ENCODE results near the gene KRTAP5-5. TPM values are rescaled to one million over a fixed set of nuclear protein-coding genes. Genes with fewer than 3 reads are reported as not detected.

KRTAP5-5 gene
- polyA plus RNA-seq, 1 donor (not counting 4 experiments of a cell fraction or from before 2014, with no cell fraction given): not detected

DNA sequence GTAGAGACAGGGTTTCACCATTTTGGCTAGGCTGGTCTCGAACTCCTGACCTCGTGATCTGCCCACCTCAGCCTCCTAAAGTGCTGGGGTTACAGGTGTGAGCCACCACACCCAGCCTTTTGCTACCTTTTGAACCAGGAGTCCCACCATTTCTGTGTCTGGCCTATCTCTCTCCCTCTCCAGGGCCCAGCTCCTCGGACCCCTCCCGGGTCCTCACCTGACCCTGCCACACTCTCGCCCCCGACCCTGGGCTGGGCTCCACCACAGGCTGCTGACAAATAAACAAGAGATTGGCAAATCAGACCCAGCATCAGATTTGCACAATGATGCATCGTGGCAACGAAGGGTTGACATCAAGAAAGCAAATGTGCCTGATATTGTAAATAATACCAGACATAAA, 8.8 kb downstream of the KRTAP5-5 start:
- no peak for FAIRE-seq
- H3K36me3 ChIP-seq (ENCODE audit: control insufficient read depth in 2 of 2, extremely low read depth in 1 of 2, insufficient read depth in 2 of 2, low read length in 2 of 2): no peaks in the 10 kb centered on the region
- no peaks in the 10 kb centered on the region for H3K4me1 ChIP-seq (ENCODE audit: control insufficient read depth, extremely low read depth, insufficient read depth, low read length)
- H3K4me2 ChIP-seq (ENCODE audit: control insufficient read depth, extremely low read depth, insufficient read depth, low read depth, low read length): no peak overlapping the region
- peaks cover 28% of the 10 kb centered on the region for H3K27me3 ChIP-seq (ENCODE audit: control insufficient read depth, extremely low read depth, insufficient read depth, low read length)
- no peak overlapping the region for H2AFZ ChIP-seq (ENCODE audit: control insufficient read depth, low read length)
- no peaks in the 10 kb centered on the region for H3K9me1 ChIP-seq (ENCODE audit: control insufficient read depth, extremely low read depth, insufficient read depth, low read length)
- H3K4me3 ChIP-seq (ENCODE audit: control insufficient read depth in 2 of 3, extremely low read depth in 1 of 3, insufficient read depth in 2 of 3, low read depth in 1 of 3, low read length in 3 of 3): no peak overlapping the region
- no peak for DNase-seq (ENCODE audit: low read depth, low spot score)
- dilution Hi-C loops (cut with MboI; ENCODE audit: extremely low pct_ligation_motif_present, low sequenced_read_pairs): loop anchor here (10.0 kb wide), 1 partner anchor 104 kb away; no protein-coding TSS in a partner anchor
- no peak overlapping the region for H3K9ac ChIP-seq (ENCODE audit: control insufficient read depth, extremely low read depth, insufficient read depth, low read length)
- peaks cover 4% of the 10 kb centered on the region for H4K20me1 ChIP-seq (ENCODE audit: control insufficient read depth, extremely low read depth, insufficient read depth, low read length)
- no peaks in the 10 kb centered on the region for H3K79me2 ChIP-seq (ENCODE audit: control insufficient read depth, insufficient read depth, low read length)
- TF ChIP-seq EZH2 (IDR thresholded peaks at IDR 0.05; ENCODE audit: low read length): no peak
- TF ChIP-seq, protein P1, sequence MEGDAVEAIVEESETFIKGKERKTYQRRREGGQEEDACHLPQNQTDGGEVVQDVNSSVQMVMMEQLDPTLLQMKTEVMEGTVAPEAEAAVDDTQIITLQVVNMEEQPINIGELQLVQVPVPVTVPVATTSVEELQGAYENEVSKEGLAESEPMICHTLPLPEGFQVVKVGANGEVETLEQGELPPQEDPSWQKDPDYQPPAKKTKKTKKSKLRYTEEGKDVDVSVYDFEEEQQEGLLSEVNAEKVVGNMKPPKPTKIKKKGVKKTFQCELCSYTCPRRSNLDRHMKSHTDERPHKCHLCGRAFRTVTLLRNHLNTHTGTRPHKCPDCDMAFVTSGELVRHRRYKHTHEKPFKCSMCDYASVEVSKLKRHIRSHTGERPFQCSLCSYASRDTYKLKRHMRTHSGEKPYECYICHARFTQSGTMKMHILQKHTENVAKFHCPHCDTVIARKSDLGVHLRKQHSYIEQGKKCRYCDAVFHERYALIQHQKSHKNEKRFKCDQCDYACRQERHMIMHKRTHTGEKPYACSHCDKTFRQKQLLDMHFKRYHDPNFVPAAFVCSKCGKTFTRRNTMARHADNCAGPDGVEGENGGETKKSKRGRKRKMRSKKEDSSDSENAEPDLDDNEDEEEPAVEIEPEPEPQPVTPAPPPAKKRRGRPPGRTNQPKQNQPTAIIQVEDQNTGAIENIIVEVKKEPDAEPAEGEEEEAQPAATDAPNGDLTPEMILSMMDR (optimal IDR thresholded peaks at IDR 0.05 in 1 of 3, IDR thresholded peaks at IDR 0.05 in 1 of 3, conservative IDR thresholded peaks at IDR 0.05 in 1 of 3; ENCODE audit: extremely low read depth in 1 of 3, insufficient read depth in 2 of 3, low read length in 3 of 3): no peak
- no peak overlapping the region for H3K27ac ChIP-seq (ENCODE audit: control insufficient read depth, insufficient read depth, low read length)
- H3K9me3 ChIP-seq (ENCODE audit: control insufficient read depth, low read depth, low read length): no peaks in the 10 kb centered on the region

DNA sequence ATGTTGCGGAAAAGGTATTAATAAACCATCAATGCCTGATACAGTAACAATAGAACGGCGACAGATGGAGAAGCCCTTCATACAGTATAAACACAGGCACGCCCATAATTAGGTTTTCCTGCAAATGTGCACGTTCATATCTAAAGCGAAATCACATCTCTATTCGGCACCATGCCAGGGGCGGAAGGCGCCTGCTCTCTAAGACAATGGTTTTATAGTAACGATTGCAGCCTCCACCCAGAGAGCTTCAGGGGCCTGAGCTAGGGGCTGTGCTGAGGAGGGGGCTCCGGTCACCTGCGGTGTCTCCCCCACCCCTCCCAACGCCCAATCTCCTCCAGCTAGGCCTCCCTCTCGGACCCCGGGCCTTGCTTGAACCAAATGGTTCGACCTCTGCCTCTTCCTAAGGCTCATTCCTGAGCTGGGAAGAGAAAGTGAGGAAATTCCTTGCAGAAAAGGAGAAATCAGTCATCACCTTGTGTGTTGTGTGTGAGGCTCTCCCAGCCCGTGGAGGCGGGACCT, 9.6 kb downstream of the KRTAP5-5 start:
- no peak overlapping the region for H3K27ac ChIP-seq (ENCODE audit: control insufficient read depth, insufficient read depth, low read length)
- FAIRE-seq (no peak), DNase-seq (ENCODE audit: low read depth, low spot score) (no peak)
- H2AFZ ChIP-seq (ENCODE audit: control insufficient read depth, low read length): no peak overlapping the region
- no peaks in the 10 kb centered on the region for H3K4me1 ChIP-seq (ENCODE audit: control insufficient read depth, extremely low read depth, insufficient read depth, low read length)
- H3K79me2 ChIP-seq (ENCODE audit: control insufficient read depth, insufficient read depth, low read length): no peaks in the 10 kb centered on the region
- H3K36me3 ChIP-seq (ENCODE audit: control insufficient read depth in 2 of 2, extremely low read depth in 1 of 2, insufficient read depth in 2 of 2, low read length in 2 of 2): no peaks in the 10 kb centered on the region
- dilution Hi-C loops (cut with MboI; ENCODE audit: extremely low pct_ligation_motif_present, low sequenced_read_pairs): loop anchor here (10.0 kb wide), 1 partner anchor 104 kb away; no protein-coding TSS in a partner anchor
- peak overlapping the region; percentile 7 for H3K4me2 ChIP-seq (ENCODE audit: control insufficient read depth, extremely low read depth, insufficient read depth, low read depth, low read length)
- H3K9me1 ChIP-seq (ENCODE audit: control insufficient read depth, extremely low read depth, insufficient read depth, low read length): no peaks in the 10 kb centered on the region
- peaks cover 4% of the 10 kb centered on the region for H4K20me1 ChIP-seq (ENCODE audit: control insufficient read depth, extremely low read depth, insufficient read depth, low read length)
- peaks cover 28% of the 10 kb centered on the region for H3K27me3 ChIP-seq (ENCODE audit: control insufficient read depth, extremely low read depth, insufficient read depth, low read length)
- no peak overlapping the region for H3K9ac ChIP-seq (ENCODE audit: control insufficient read depth, extremely low read depth, insufficient read depth, low read length)
- no peak overlapping the region for H3K4me3 ChIP-seq (ENCODE audit: control insufficient read depth in 2 of 3, extremely low read depth in 1 of 3, insufficient read depth in 2 of 3, low read depth in 1 of 3, low read length in 3 of 3)
- H3K9me3 ChIP-seq (ENCODE audit: control insufficient read depth, low read depth, low read length): no peaks in the 10 kb centered on the region
- TF ChIP-seq, protein P1 (optimal IDR thresholded peaks at IDR 0.05 in 1 of 3, IDR thresholded peaks at IDR 0.05 in 1 of 3, conservative IDR thresholded peaks at IDR 0.05 in 1 of 3; ENCODE audit: extremely low read depth in 1 of 3, insufficient read depth in 2 of 3, low read length in 3 of 3): no peak
- TF ChIP-seq EZH2 (IDR thresholded peaks at IDR 0.05; ENCODE audit: low read length): no peak
